ENCODE measurements around the gene XPC.

The XPC gene

GRCh38 chr3:14221902-14222301 is 43.5 kb upstream of the XPC start:
- Histone ChIP-seq H3K4me1 (ENCODE audit: control insufficient read depth, insufficient read depth, low read length) (no peaks in the 10 kb centered on the region), H3K9me3 (ENCODE audit: control insufficient read depth, insufficient read depth, low read depth, low read length) (no peaks in the 10 kb centered on the region), H3K4me3 (ENCODE audit: low read depth, low read length) (no peak overlapping the region), H3K36me3 (ENCODE audit: control insufficient read depth in 2 of 2, insufficient read depth in 1 of 2, low read length in 2 of 2) (no peaks in the 10 kb centered on the region), H3K27ac (ENCODE audit: extremely low read depth, low read depth, low read length) (no peak overlapping the region)
- CTCF ChIA-PET = interaction anchor here (0.7 to 2.6 kb wide), 3 partner anchors 18 to 183 kb away, joined by 3 to 19 read pairs (median 3); no protein-coding TSS in a partner anchor
- POLR2A ChIA-PET = no interaction called here
- TF ChIP-seq GFI1B (tag by site-specific recombination; IDR thresholded peaks at IDR 0.05) (no peak), ZNF558 (tag by site-specific recombination; IDR thresholded peaks at IDR 0.05) (peak; percentile 100), FEZF1 (tag by site-specific recombination; IDR thresholded peaks at IDR 0.05) (no peak), PRDM4 (tag by site-specific recombination; IDR thresholded peaks at IDR 0.05) (no peak)

- CTCF ChIA-PET = no interaction called here
- no peak overlapping the region for H3K4me3 ChIP-seq (ENCODE audit: low read depth, low read length)
- POLR2A ChIA-PET = interaction anchor here (0.6 kb wide), 1 partner anchor 377 kb away, joined by 3 read pairs; no protein-coding TSS in a partner anchor
- no peaks in the 10 kb centered on the region for H3K9me3 ChIP-seq (ENCODE audit: control insufficient read depth, insufficient read depth, low read depth, low read length)
- no peak overlapping the region for H3K27ac ChIP-seq (ENCODE audit: extremely low read depth, low read depth, low read length)
- no peaks in the 10 kb centered on the region for H3K4me1 ChIP-seq (ENCODE audit: control insufficient read depth, insufficient read depth, low read length)
- TF ChIP-seq ZSCAN18 (tag by site-specific recombination; IDR thresholded peaks at IDR 0.05) = no peak
- TF ChIP-seq ZNF596 (tag by site-specific recombination; IDR thresholded peaks at IDR 0.05) = no peak
- TF ChIP-seq ZNF544 (tag by site-specific recombination; IDR thresholded peaks at IDR 0.05) = no peak
- no peak for TF ChIP-seq ZNF785 (tag by site-specific recombination; IDR thresholded peaks at IDR 0.05)
- TF ChIP-seq EGR2 (tag by site-specific recombination; IDR thresholded peaks at IDR 0.05; ENCODE audit: low read depth) = no peak
- no peak for TF ChIP-seq ZNF585B (tag by site-specific recombination; IDR thresholded peaks at IDR 0.05)
- TF ChIP-seq ZNF394 (tag by site-specific recombination; IDR thresholded peaks at IDR 0.05; ENCODE audit: borderline replicate concordance) = no peak
- TF ChIP-seq ZSCAN16 (tag by site-specific recombination; IDR thresholded peaks at IDR 0.05) = no peak
- no peak for TF ChIP-seq MEIS1 (CRISPR knock-in tag; IDR thresholded peaks at IDR 0.05; ENCODE audit: borderline replicate concordance)
- no peak for TF ChIP-seq REPIN1 (tag by site-specific recombination; IDR thresholded peaks at IDR 0.05; ENCODE audit: low read depth)
- TF ChIP-seq ZNF571 (tag by site-specific recombination; IDR thresholded peaks at IDR 0.05) = no peak
- no peak for TF ChIP-seq ZNF560 (tag by site-specific recombination; IDR thresholded peaks at IDR 0.05; ENCODE audit: borderline replicate concordance)
- no peak for TF ChIP-seq ATF2 (tag by site-specific recombination; IDR thresholded peaks at IDR 0.05; ENCODE audit: low read depth)
- H3K36me3 ChIP-seq (ENCODE audit: control insufficient read depth in 2 of 2, insufficient read depth in 1 of 2, low read length in 2 of 2) = no peaks in the 10 kb centered on the region
Observed at GRCh38 chr3:14220933-14221332, 42.5 kb upstream of the XPC start.

GRCh38 chr3:14218355-14218754 is 40.0 kb upstream of the XPC start:
- H3K27ac ChIP-seq (ENCODE audit: extremely low read depth, low read depth, low read length) = no peak overlapping the region
- no peaks in the 10 kb centered on the region for H3K36me3 ChIP-seq (ENCODE audit: control insufficient read depth in 2 of 2, insufficient read depth in 1 of 2, low read length in 2 of 2)
- TF ChIP-seq ZBTB8A (tag by site-specific recombination; IDR thresholded peaks at IDR 0.05) = no peak
- no peak for TF ChIP-seq ZNF670 (tag by site-specific recombination; IDR thresholded peaks at IDR 0.05; ENCODE audit: low read depth)
- TF ChIP-seq ZNF423 (tag by site-specific recombination; IDR thresholded peaks at IDR 0.05) = no peak
- TF ChIP-seq ZNF394 (tag by site-specific recombination; IDR thresholded peaks at IDR 0.05; ENCODE audit: borderline replicate concordance) = no peak
- no peak for TF ChIP-seq ZNF37A (tag by site-specific recombination; IDR thresholded peaks at IDR 0.05)
- TF ChIP-seq ZNF221 (tag by site-specific recombination; IDR thresholded peaks at IDR 0.05; ENCODE audit: borderline replicate concordance) = no peak
- no peak for TF ChIP-seq ZNF23 (tag by site-specific recombination; IDR thresholded peaks at IDR 0.05; ENCODE audit: borderline replicate concordance)
- no peak for TF ChIP-seq SETDB1 (IDR thresholded peaks at IDR 0.05; ENCODE audit: insufficient read length, low read length)
- no peak for TF ChIP-seq GFI1B (tag by site-specific recombination; IDR thresholded peaks at IDR 0.05)
- no peak for TF ChIP-seq ZNF404 (tag by site-specific recombination; IDR thresholded peaks at IDR 0.05)
- TF ChIP-seq ZNF169 (tag by site-specific recombination; IDR thresholded peaks at IDR 0.05) = no peak
- ChIA-PET CTCF (interaction anchor here (0.7 to 1.1 kb wide), 2 partner anchors 15 to 230 kb away, joined by 3 to 5 read pairs; no protein-coding TSS in a partner anchor), POLR2A (no interaction called here)
- H3K4me3 ChIP-seq (ENCODE audit: low read depth, low read length) = no peak overlapping the region
- no peaks in the 10 kb centered on the region for H3K9me3 ChIP-seq (ENCODE audit: control insufficient read depth, insufficient read depth, low read depth, low read length)
- H3K4me1 ChIP-seq (ENCODE audit: control insufficient read depth, insufficient read depth, low read length) = no peaks in the 10 kb centered on the region

Data from HEK293 (cell line).